Retinal pigment epithelial cell (primary cell): ENCODE measurements around the gene C22orf31.

Experiments
- DNase-seq: peaks from one replicate; pipeline ENCODE4 v3.0.0-alpha.2; 2010; ENCODE audit warnings: low read depth
- H3K4me3 ChIP-seq: 2 replicates; pipeline ENCODE4 v1.5.1; 2011; ENCODE audit warnings: mild to moderate bottlenecking, low read length, control low read depth, moderate library complexity
- TF ChIP-seq, protein P1 (sequence below): conservative IDR thresholded peaks from 2 replicates; pipeline ENCODE4 v1.5.1; 2011; ENCODE audit warnings: low read depth, low read length, control low read depth, inconsistent platforms

The C22orf31 gene

DNA sequence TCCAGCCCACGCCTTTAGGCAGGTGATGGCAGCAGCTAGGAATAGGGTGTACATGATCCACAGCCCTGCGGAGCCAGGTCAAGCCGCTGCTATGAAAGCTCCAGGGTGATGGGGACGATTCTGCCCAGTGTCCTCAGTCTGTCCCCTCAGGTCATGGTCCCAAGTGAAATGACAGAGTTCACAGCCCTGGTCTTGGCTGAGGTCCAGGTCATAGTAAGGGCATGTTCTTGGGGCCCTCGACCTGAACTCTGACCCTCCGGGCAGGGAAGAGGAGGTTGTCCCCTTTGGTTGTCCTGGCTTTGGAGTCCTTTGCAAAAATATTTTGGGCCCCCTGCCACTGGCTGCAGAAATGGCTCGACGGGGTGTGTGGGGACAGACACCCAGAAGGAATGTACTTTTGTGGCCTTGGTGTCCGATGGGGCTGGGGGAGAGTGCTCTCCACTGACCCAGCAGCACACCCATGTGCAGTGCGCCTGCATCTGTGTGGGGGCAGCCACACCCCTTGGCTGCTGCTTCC is 7.3 kb downstream of the C22orf31 start:
- DNase-seq = no peak
- H3K4me3 ChIP-seq = no peak overlapping the region
- TF ChIP-seq, protein P1, sequence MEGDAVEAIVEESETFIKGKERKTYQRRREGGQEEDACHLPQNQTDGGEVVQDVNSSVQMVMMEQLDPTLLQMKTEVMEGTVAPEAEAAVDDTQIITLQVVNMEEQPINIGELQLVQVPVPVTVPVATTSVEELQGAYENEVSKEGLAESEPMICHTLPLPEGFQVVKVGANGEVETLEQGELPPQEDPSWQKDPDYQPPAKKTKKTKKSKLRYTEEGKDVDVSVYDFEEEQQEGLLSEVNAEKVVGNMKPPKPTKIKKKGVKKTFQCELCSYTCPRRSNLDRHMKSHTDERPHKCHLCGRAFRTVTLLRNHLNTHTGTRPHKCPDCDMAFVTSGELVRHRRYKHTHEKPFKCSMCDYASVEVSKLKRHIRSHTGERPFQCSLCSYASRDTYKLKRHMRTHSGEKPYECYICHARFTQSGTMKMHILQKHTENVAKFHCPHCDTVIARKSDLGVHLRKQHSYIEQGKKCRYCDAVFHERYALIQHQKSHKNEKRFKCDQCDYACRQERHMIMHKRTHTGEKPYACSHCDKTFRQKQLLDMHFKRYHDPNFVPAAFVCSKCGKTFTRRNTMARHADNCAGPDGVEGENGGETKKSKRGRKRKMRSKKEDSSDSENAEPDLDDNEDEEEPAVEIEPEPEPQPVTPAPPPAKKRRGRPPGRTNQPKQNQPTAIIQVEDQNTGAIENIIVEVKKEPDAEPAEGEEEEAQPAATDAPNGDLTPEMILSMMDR = no peak

DNA sequence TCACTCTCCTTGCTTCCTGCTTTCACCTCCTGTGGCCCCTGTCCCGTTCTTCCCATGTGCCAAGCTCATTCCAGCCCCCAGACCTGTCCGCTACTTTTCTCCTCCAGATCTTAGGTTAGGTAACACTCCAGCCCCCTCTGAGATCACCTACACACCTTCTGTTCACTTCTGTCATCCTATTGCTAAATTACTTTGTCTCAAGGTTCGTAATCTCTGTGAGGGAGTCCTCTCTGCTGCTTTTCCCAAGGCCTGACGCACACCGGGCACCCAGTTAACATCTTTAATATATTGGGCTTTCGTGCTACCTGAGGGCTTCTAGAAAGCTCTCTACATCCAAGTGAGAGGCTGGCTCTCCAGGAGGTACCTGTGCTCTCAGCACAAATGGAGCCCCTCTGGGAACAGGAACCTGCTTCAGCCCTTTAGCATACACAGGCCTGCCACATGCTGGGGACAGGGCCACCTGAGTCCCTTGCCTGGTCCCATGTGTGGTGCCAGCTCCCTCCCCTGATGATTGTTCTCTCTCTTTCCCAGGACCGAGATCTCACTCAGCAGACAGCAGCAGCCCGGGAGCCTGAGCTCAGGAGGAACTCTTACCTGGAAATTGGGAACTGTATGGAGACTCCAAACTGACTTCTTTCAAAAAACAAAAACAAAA is 8.5 kb downstream of the C22orf31 start:
- no peak for DNase-seq
- TF ChIP-seq, protein P1 = no peak
- H3K4me3 ChIP-seq = no peak overlapping the region

DNA sequence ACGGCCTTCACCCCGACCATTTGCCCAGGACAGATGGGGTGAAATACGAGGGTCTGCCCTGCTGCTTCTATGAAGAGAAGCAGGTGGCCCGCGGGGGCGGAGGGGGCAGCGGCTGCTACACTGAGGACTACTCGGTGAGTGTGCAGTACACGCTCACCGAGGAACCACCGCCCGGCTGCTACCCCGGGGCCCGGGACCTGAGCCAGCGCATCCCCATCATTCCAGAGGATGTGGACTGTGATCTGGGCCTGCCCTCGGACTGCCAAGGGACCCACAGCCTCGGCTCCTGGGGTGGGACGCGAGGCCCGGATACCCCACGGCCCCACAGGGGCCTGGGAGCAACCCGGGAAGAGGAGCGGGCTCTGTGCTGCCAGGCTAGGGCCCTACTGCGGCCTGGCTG is 11.2 kb downstream of the C22orf31 start:
- H3K4me3 ChIP-seq = no peak overlapping the region
- TF ChIP-seq, protein P1 = no peak
- DNase-seq = no peak

DNA sequence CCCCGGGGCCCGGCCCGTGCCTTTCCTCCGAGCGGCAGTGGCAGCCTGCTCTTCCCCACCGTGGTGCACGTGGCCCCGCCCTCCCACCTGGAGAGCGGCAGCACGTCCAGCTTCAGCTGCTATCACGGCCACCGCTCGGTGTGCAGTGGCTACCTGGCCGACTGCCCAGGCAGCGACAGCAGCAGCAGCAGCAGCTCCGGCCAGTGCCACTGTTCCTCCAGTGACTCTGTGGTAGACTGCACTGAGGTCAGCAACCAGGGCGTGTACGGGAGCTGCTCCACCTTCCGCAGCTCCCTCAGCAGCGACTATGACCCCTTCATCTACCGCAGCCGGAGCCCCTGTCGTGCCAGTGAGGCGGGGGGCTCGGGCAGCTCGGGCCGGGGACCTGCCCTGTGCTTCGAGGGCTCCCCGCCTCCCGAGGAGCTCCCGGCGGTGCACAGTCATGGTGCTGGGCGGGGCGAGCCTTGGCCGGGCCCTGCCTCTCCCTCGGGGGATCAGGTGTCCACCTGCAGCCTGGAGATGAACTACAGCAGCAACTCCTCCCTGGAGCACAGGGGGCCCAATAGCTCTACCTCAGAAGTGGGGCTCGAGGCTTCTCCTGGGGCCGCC is 11.9 kb downstream of the C22orf31 start:
- no peak overlapping the region for H3K4me3 ChIP-seq
- no peak for DNase-seq
- TF ChIP-seq, protein P1 = no peak

DNA sequence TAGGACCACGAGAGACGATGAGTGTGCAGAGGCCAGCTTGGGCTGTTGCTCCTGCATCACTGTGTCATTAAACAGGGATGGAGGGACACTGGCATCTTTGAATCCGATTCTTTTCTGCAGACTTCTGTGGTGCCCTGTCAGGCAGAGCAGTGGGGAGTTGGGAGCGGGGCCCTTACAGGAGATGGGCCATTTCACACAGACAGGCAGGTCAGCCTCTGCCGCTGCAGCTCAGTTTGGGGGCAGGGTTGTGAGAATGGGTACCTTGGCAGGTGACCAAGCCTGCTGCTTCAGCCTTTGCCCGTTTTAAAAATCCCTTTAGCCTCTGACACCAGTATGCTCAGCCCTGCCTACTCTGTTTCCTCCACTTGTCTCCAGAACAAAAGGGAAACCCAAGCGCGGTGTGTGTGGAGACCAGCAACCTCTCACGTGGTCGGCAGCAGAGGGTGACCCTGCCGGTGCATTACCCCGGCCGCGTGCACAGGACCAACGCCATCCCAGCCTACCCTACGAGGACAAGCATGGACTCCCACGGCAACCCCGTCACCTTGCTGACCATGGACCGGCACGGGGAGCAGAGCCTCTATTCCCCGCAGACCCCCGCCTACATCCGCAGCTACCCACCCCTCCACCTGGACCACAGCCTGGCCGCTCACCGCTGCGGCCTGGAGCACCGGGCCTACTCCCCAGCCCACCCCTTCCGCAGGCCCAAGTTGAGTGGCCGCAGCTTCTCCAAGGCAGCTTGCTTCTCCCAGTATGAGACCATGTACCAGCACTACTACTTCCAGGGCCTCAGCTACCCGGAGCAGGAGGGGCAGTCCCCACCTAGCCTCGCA is 12.6 kb downstream of the C22orf31 start:
- H3K4me3 ChIP-seq = no peak overlapping the region
- no peak for DNase-seq
- TF ChIP-seq, protein P1 = no peak

DNA sequence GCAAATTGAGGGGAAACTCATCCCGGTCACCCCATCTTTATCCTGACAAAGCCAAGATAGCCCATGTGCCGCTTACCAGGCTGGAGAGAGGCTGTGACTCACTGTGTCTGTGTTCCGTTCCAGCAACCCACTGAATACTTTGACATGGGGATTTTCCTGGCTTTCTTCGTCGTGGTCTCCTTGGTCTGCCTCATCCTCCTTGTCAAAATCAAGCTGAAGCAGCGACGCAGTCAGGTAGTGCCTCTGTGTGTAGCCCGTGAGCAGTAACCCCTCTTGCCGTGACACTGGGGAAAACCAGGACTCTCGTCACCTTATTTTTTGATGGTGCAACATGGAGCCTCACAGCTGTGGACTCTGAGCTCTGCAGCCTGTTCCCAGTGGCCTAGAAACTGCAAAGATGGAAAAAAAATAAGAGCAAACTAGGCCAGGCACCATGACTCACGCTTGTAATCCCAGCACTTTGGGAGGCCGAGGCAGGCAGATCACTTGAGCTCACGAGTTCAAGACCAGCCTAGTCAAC is 16.9 kb downstream of the C22orf31 start:
- DNase-seq = no peak
- H3K4me3 ChIP-seq = no peak overlapping the region
- TF ChIP-seq, protein P1 = no peak
